WERI-Rb-1 (cell line): ENCODE results near the gene MGST2.

Experiments
- DNase-seq: peaks from one replicate; pipeline ENCODE4 v3.0.0-alpha.2; 2020
- H3K27ac ChIP-seq: fragments of 250-450 bp; sonication (Bioruptor Pico); 2 replicates; pipeline ENCODE4 v1.5.1; 2020; ENCODE audit warnings: mild to moderate bottlenecking, moderate library complexity
- H3K27me3 ChIP-seq: fragments of 250-450 bp; sonication (Bioruptor Pico); 2 replicates; pipeline ENCODE4 v1.5.1; 2021; ENCODE audit warnings: mild to moderate bottlenecking, low read depth, moderate library complexity; ENCODE audit not compliant: insufficient read depth, severe bottlenecking
- H3K36me3 ChIP-seq: fragments of 250-450 bp; sonication (Bioruptor Pico); 2 replicates; pipeline ENCODE4 v1.5.1; 2020; ENCODE audit warnings: mild to moderate bottlenecking, moderate library complexity
- H3K4me3 ChIP-seq: 2 replicates; pipeline ENCODE4 v1.5.1; 2011; ENCODE audit warnings: low read depth, mild to moderate bottlenecking, control low read depth, low read length
- H3K9me3 ChIP-seq: fragments of 250-450 bp; sonication (Bioruptor Pico); 2 replicates; pipeline ENCODE4 v1.5.1; 2021; ENCODE audit warnings: mild to moderate bottlenecking, moderate library complexity; ENCODE audit not compliant: severe bottlenecking
- CTCF ChIP-seq: IDR thresholded peaks from 2 replicates; pipeline ENCODE4 v1.5.1; 2011; ENCODE audit warnings: low read depth, mild to moderate bottlenecking, control low read depth, inconsistent platforms, low read length

The MGST2 gene

GRCh38 chr4:139665079-139665689, 435 bp upstream of the MGST2 start:
- Histone ChIP-seq H3K36me3 (no peaks in the 10 kb centered on the region), H3K27me3 (no peaks in the 10 kb centered on the region), H3K9me3 (no peaks in the 10 kb centered on the region), H3K4me3 (peak overlapping the region; percentile 58), H3K27ac (peak overlapping the region; percentile 83)
- DNase-seq = no peak
- no peak for TF ChIP-seq CTCF

GRCh38 chr4:139666735-139667281, 1.2 kb downstream of the MGST2 start:
- no peaks in the 10 kb centered on the region for H3K36me3 ChIP-seq
- DNase-seq = peak; percentile 52

GRCh38 chr4:139668036-139668435, 2.4 kb downstream of the MGST2 start:
- no peaks in the 10 kb centered on the region for H3K27me3 ChIP-seq
- H3K36me3 ChIP-seq = no peaks in the 10 kb centered on the region
- H3K4me3 ChIP-seq = no peak overlapping the region
- no peak for TF ChIP-seq CTCF
- no peak for DNase-seq
- no peaks in the 10 kb centered on the region for H3K9me3 ChIP-seq
- H3K27ac ChIP-seq = no peak overlapping the region

More at GRCh38 chr4:139666735-139667281, 1.2 kb downstream of the MGST2 start:
- Histone ChIP-seq H3K27ac (peak overlapping the region; percentile 83), H3K4me3 (peak overlapping the region; percentile 58), H3K9me3 (no peaks in the 10 kb centered on the region), H3K27me3 (no peaks in the 10 kb centered on the region)
- TF ChIP-seq CTCF = no peak

- H3K9me3 ChIP-seq = no peaks in the 10 kb centered on the region
- no peaks in the 10 kb centered on the region for H3K36me3 ChIP-seq
- H3K27me3 ChIP-seq = no peaks in the 10 kb centered on the region
- H3K27ac ChIP-seq = no peak overlapping the region
- DNase-seq = no peak
- TF ChIP-seq CTCF = no peak
- H3K4me3 ChIP-seq = no peak overlapping the region
Observed at GRCh38 chr4:139668658-139669201, 3.1 kb downstream of the MGST2 start.

- no peak for DNase-seq
- no peaks in the 10 kb centered on the region for H3K9me3 ChIP-seq
- no peaks in the 10 kb centered on the region for H3K27me3 ChIP-seq
- H3K36me3 ChIP-seq = no peaks in the 10 kb centered on the region
- no peak for TF ChIP-seq CTCF
- H3K4me3 ChIP-seq = no peak overlapping the region
- H3K27ac ChIP-seq = no peak overlapping the region
Observed at GRCh38 chr4:139669335-139669734, 3.7 kb downstream of the MGST2 start.
